Activated B cell treated with CpG ODN at 0.5 μM for 24 hours (primary cell): ENCODE data around the gene RTF1. TPM values are rescaled to one million over a fixed set of nuclear protein-coding genes. Genes with fewer than 3 reads are reported as not detected.

Experiments used
- ATAC-seq: fragments of 200-7000 bp; cut with Tn5 transposase; one replicate; pipeline ENCODE4 v1.10.0; 2021; ENCODE audit warnings: low read depth, mild to moderate bottlenecking, moderate library complexity
- CTCF ChIA-PET: fragments of 350-600 bp; sonication (Branson Sonifier 250); formaldehyde crosslinking; loops from one replicate; lab custom pipeline; 2021; ENCODE audit warnings: antibody characterized with exemption; lab: Charles Lee
- POLR2A ChIA-PET: fragments of 350-600 bp; sonication (Branson Sonifier 250); formaldehyde crosslinking; loops from one replicate; lab custom pipeline; 2021; ENCODE audit warnings: antibody characterized with exemption; lab: Charles Lee
- DNase-seq: peaks from one replicate; pipeline ENCODE4 v3.0.0; 2022
- H3K27ac Mint-ChIP-seq: one replicate; pipeline ENCODE4 v1.8.0; 2020; ENCODE audit warnings: mixed read lengths
- H3K27me3 Mint-ChIP-seq: one replicate; pipeline ENCODE4 v1.8.0; 2021; ENCODE audit warnings: mixed read lengths
- H3K36me3 Mint-ChIP-seq: one replicate; pipeline ENCODE4 v1.8.0; 2021; ENCODE audit warnings: low read depth, mixed read lengths
- H3K4me1 Mint-ChIP-seq: one replicate; pipeline ENCODE4 v1.8.0; 2021; ENCODE audit warnings: mixed read lengths
- H3K4me3 Mint-ChIP-seq: one replicate; pipeline ENCODE4 v1.8.0; 2020; ENCODE audit warnings: mild to moderate bottlenecking, mixed read lengths
- H3K9me3 Mint-ChIP-seq: one replicate; pipeline ENCODE4 v1.8.0; 2020; ENCODE audit warnings: mixed read lengths
- intact Hi-C: fragments of 100-400 bp; cut with micrococcal nuclease; formaldehyde crosslinking; loops from one replicate; pipeline ENCODE4 v1.15.1; 2024
- total RNA-seq: library from RNA; stranded (reverse); gene quantifications from 2 replicates; pipeline ENCODE4 v1.2.3, GENCODE V29; 2022
- TF ChIP-seq, protein P1 (sequence below): fragments of 200-600 bp; IDR thresholded peaks from one replicate; pipeline ENCODE4 v1.8.0; 2022; ENCODE audit warnings: antibody characterized with exemption, mild to moderate bottlenecking

The RTF1 gene
- total RNA-seq, 1 donor from 2014 or later = 37.2 TPM

DNA sequence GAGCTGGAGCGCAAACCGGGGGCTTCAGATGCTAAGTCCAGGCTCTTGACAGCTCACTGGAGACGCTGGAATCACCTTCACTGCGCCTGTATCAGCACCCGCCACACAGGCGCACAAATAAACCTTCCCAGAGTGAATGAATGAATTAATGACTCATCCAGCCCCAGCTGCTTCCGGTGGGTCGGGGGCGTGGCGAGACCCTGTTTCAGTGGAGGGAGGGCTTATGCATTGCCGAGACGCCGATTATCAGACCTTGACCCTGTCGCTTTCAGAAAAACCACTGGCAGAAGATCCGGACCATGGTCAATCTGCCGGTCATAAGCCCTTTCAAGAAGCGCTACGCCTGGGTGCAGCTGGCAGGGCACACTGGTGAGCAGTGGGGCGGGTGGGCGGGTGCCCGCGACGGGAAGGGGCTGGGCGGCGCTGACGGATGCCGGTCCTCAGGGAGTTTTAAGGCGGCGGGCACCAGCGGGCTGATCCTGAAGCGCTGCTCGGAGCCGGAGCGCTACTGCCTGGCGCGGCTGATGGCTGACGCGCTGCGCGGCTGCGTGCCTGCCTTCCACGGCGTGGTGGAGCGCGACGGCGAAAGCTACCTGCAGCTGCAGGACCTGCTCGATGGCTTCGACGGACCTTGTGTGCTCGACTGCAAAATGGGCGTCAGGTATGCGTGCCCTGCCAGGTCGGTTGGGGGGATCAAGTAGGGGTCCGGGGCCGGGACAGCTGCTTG, 84.5 kb downstream of the RTF1 start:
- Mint-ChIP-seq H3K4me1 (peaks cover 38% of the 10 kb centered on the region), H3K36me3 (no peaks in the 10 kb centered on the region), H3K27ac (no peak overlapping the region), H3K4me3 (peak overlapping the region; percentile 81), H3K27me3 (peaks cover 29% of the 10 kb centered on the region), H3K9me3 (no peaks in the 10 kb centered on the region)
- CTCF ChIA-PET = no interaction called here
- POLR2A ChIA-PET = interaction anchor here (1.2 to 1.4 kb wide), 2 partner anchors 10 to 43 kb away, joined by 4 read pairs; partner anchors contain the start of gene RPAP1
- ATAC-seq (peak; percentile 61), DNase-seq (peak; percentile 40)
- TF ChIP-seq, protein P1, sequence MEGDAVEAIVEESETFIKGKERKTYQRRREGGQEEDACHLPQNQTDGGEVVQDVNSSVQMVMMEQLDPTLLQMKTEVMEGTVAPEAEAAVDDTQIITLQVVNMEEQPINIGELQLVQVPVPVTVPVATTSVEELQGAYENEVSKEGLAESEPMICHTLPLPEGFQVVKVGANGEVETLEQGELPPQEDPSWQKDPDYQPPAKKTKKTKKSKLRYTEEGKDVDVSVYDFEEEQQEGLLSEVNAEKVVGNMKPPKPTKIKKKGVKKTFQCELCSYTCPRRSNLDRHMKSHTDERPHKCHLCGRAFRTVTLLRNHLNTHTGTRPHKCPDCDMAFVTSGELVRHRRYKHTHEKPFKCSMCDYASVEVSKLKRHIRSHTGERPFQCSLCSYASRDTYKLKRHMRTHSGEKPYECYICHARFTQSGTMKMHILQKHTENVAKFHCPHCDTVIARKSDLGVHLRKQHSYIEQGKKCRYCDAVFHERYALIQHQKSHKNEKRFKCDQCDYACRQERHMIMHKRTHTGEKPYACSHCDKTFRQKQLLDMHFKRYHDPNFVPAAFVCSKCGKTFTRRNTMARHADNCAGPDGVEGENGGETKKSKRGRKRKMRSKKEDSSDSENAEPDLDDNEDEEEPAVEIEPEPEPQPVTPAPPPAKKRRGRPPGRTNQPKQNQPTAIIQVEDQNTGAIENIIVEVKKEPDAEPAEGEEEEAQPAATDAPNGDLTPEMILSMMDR = no peak
- intact Hi-C loops = no loop called here

DNA sequence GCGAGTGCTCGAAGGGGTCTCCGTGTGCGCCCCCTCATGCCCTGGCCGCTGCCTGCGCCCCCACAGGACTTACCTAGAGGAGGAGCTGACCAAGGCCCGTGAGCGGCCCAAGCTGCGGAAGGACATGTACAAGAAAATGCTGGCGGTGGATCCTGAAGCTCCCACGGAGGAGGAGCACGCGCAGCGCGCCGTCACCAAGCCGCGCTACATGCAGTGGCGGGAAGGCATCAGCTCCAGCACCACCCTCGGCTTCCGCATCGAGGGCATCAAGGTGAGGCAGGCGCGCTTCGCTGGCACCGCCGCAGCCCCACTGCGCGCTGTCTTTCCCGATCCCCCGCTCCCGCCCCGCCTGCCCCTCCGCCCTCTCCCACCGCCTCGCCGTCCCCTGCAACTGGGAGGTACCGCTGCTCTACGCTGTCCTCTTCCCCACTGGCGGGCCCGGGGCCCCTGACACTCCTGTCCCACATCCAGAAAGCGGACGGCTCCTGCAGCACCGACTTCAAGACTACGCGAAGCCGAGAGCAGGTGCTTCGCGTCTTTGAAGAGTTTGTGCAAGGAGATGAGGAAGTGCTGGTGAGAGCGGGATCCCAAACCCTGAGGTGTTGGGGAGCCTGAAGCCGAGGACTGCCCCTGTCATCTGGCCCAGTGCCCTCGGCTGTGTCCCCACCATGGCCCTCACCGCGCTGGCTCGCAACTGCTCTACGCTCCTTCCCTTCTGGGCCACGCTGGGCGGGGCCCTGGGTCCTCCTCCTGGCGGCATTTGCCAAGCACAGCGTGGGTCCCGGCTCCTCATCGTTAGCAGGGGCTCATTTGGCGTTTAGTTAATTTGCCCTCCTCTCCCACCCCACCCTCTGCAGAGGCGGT, 85.3 kb downstream of the RTF1 start:
- TF ChIP-seq, protein P1 = no peak
- ChIA-PET CTCF (no interaction called here), POLR2A (interaction anchor here (0.7 to 1.4 kb wide), 2 partner anchors 10 to 11 kb away, joined by 3 to 4 read pairs; no protein-coding TSS in a partner anchor)
- H3K9me3 Mint-ChIP-seq = no peaks in the 10 kb centered on the region
- no peak overlapping the region for H3K27ac Mint-ChIP-seq
- peaks cover 38% of the 10 kb centered on the region for H3K4me1 Mint-ChIP-seq
- intact Hi-C loops = loop anchor here (1.0 to 2.0 kb wide), 3 partner anchors 9 to 169 kb away; partner anchors contain the start of genes ITPKA, LTK, NUSAP1 and OIP5
- peaks cover 22% of the 10 kb centered on the region for H3K27me3 Mint-ChIP-seq
- DNase-seq (peak; percentile 35), ATAC-seq (peak; percentile 40)
- H3K36me3 Mint-ChIP-seq = no peaks in the 10 kb centered on the region
- peak overlapping the region; percentile 81 for H3K4me3 Mint-ChIP-seq

- intact Hi-C loops = loop anchor here (1.0 to 2.0 kb wide), 3 partner anchors 10 to 170 kb away; partner anchors contain the start of genes ITPKA, LTK, NUSAP1 and OIP5
- Mint-ChIP-seq H3K27me3 (peaks cover 20% of the 10 kb centered on the region), H3K4me1 (peaks cover 38% of the 10 kb centered on the region), H3K4me3 (peak overlapping the region; percentile 81), H3K36me3 (no peaks in the 10 kb centered on the region), H3K27ac (no peak overlapping the region), H3K9me3 (no peaks in the 10 kb centered on the region)
- ATAC-seq (peak; percentile 2), DNase-seq (no peak)
- CTCF ChIA-PET = no interaction called here
- TF ChIP-seq, protein P1 = no peak
- POLR2A ChIA-PET = no interaction called here
Observed at GRCh38 chr15:41502795-41503668, 86.1 kb downstream of the RTF1 start.

DNA sequence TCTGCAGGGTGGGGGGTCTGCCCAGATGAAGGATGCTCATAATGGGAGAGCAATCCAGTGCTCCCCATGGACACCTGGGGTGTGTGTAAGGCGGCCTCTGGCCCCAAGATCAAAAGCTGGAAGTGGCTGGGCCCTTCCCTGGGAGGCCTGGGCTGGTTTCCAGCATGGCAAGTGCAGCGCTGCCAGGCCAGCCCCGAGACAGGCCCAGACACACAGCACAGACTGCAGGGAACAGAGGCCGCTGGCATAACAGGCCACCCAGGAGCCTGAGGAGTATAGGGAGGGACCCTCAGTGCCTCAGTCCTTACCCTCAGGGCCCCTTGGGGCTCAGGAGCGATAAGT, 86.7 kb downstream of the RTF1 start:
- intact Hi-C loops = loop anchor here (2.0 kb wide), 1 partner anchor 171 kb away; the partner anchor contains the start of genes NUSAP1 and OIP5
- Mint-ChIP-seq H3K27ac (no peak overlapping the region), H3K4me3 (peak overlapping the region; percentile 6), H3K9me3 (no peaks in the 10 kb centered on the region), H3K27me3 (peaks cover 17% of the 10 kb centered on the region), H3K4me1 (peaks cover 37% of the 10 kb centered on the region), H3K36me3 (no peaks in the 10 kb centered on the region)
- no peak for DNase-seq
- CTCF ChIA-PET = no interaction called here
- no peak for ATAC-seq
- POLR2A ChIA-PET = no interaction called here
- TF ChIP-seq, protein P1 = no peak
